Activated CD8-positive, alpha-beta T cell treated with anti-CD3 and anti-CD28 coated beads, Interleukin-2, amount 10 ng/mL, durations not matched to agents 7 days and 5 days (primary cell): ENCODE results near the gene TMEM253. TPM values are rescaled to one million over a fixed set of nuclear protein-coding genes. Genes with fewer than 3 reads are reported as not detected.

ENCODE experiments used
- ATAC-seq: fragments of 150-1000 bp; cut with Tn5 transposase; one replicate; pipeline ENCODE4 v1.10.0; 2021; ENCODE audit warnings: moderate library complexity
- CTCF ChIA-PET: fragments of 350-600 bp; sonication (Branson Sonifier 250); formaldehyde crosslinking; loops from one replicate; lab custom pipeline; 2021; ENCODE audit warnings: antibody characterized with exemption; lab: Charles Lee
- POLR2A ChIA-PET: fragments of 350-600 bp; sonication (Branson Sonifier 250); formaldehyde crosslinking; loops from one replicate; lab custom pipeline; 2021; ENCODE audit warnings: antibody characterized with exemption; lab: Charles Lee
- DNase-seq: peaks from one replicate; pipeline ENCODE4 v3.0.0-alpha.2; 2020
- H3K27ac Mint-ChIP-seq: one replicate; pipeline ENCODE4 v1.8.0; 2021; ENCODE audit warnings: mild to moderate bottlenecking, mixed read lengths
- H3K27me3 Mint-ChIP-seq: one replicate; pipeline ENCODE4 v1.8.0; 2021; ENCODE audit warnings: low read depth, mixed read lengths
- H3K36me3 Mint-ChIP-seq: one replicate; pipeline ENCODE4 v1.8.0; 2021; ENCODE audit warnings: low read depth, mixed read lengths
- H3K4me1 Mint-ChIP-seq: one replicate; pipeline ENCODE4 v1.8.0; 2021; ENCODE audit warnings: low read depth, mixed read lengths
- H3K4me3 Mint-ChIP-seq: one replicate; pipeline ENCODE4 v1.8.0; 2021; ENCODE audit warnings: mild to moderate bottlenecking, mixed read lengths
- H3K9me3 Mint-ChIP-seq: one replicate; pipeline ENCODE4 v1.8.0; 2022; ENCODE audit warnings: mixed read lengths; ENCODE audit not compliant: insufficient read depth
- total RNA-seq, 2 experiments: library from RNA; stranded (reverse); gene quantifications; one replicate each; pipeline ENCODE4 v1.2.3, GENCODE V29; 2021

TMEM253 gene
- total RNA-seq, 2 experiments from 2014 or later: not detected

DNA sequence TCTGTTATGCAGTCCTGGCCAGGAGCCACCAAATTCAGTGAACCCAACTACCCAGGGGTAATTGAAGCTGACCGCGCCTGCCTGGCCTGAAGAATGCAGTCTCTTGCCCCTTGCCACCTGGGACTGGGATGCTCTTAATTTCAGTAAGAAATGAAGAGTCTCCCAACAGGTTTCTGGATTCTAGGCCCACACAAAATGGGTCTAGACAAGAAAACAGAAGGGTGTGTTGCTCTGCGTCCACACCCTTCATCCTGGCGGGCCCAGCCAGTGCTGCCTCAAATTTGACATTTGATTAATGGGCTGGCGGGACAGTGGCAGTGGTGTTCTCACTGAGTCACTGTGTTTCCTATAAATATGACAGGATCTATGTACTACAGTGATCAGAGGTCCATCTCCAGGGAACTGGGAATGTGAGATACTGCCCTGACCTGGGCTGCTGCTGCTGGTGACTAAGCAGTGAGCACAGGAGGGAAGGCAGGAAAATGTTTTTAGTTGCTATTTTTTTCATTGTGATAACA is 6.5 kb downstream of the TMEM253 start:
- ChIA-PET CTCF (interaction anchor here (8.5 to 10.7 kb wide), 2 partner anchors 13 to 95 kb away, joined by 193 to 225 read pairs; no protein-coding TSS in a partner anchor), POLR2A (no interaction called here)

DNA sequence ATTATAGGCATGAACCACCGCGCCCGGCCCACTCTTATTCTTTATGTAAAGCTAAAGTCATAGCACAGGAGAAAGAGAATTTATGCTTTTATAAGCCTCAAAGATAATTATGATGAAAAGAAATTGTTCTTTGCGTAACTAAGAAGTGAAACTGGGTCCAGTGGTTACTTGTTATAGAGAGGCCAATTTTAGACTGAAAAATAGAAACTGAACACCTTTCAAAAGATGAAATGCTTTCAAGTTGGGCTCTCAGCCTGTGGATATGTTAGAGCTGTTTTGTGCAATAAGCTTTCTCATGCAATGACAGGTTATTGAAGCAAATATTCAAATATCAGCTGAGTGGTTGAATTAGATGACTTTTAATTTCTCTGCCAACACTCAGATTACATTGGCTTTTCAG is 7.9 kb downstream of the TMEM253 start:
- H3K9me3 Mint-ChIP-seq: no peaks in the 10 kb centered on the region
- no peaks in the 10 kb centered on the region for H3K36me3 Mint-ChIP-seq
- DNase-seq (no peak), ATAC-seq (no peak)
- ChIA-PET CTCF (interaction anchor here (1.5 to 10.7 kb wide), 6 partner anchors 9 to 94 kb away, joined by 6 to 225 read pairs (median 10); no protein-coding TSS in a partner anchor), POLR2A (interaction anchor here (1.4 kb wide), 1 partner anchor 19 kb away, joined by 4 read pairs; no protein-coding TSS in a partner anchor)
- peaks cover 15% of the 10 kb centered on the region for H3K4me1 Mint-ChIP-seq
- peaks cover 3% of the 10 kb centered on the region for H3K27me3 Mint-ChIP-seq
- no peak overlapping the region for H3K27ac Mint-ChIP-seq
- H3K4me3 Mint-ChIP-seq: no peak overlapping the region

More for the DNA sequence above, 6.5 kb downstream of the TMEM253 start:
- DNase-seq (no peak), ATAC-seq (no peak)
- H3K27me3 Mint-ChIP-seq: peaks cover 3% of the 10 kb centered on the region
- no peaks in the 10 kb centered on the region for H3K36me3 Mint-ChIP-seq
- no peaks in the 10 kb centered on the region for H3K9me3 Mint-ChIP-seq
- H3K27ac Mint-ChIP-seq: no peak overlapping the region
- peaks cover 27% of the 10 kb centered on the region for H3K4me1 Mint-ChIP-seq
- no peak overlapping the region for H3K4me3 Mint-ChIP-seq

DNA sequence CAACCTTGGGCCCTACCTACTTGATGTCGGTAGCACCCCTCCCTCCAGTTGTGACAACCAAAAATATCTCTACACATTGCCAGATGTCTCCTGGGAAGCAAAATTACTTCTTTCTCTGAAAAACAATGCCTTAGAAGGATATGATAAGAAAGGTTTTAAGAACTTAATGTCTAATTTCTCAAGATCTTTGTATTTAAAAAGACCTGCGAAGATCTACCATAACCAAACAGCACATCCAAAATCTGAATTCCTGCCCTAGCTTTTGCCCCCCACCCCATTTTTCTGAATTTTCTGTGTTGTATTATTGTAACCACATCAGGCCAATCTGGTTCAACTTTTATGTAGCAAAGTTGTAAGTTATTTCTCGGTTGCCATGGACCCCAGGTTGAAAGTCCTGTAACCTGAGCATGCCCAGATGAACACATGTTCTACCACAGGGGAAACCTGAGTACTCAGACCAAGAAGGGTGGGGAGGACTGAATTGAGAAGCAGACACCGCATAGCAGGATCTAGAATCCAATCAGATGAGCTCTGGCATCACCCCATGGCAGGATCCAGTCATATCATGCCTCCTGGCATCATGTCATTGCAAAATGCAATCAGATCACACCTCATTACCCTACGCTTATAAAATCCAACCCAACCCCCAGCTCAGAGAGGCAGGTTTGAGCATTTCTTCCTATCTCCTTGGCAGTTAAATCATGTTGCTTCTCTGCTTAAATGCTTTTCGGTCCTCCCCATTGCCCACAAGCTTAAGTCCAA is 8.7 kb downstream of the TMEM253 start:
- CTCF ChIA-PET: interaction anchor here (1.3 to 10.7 kb wide), 6 partner anchors 10 to 95 kb away, joined by 4 to 225 read pairs (median 10); no protein-coding TSS in a partner anchor
- H3K4me3 Mint-ChIP-seq: no peak overlapping the region
- no peak overlapping the region for H3K27ac Mint-ChIP-seq

DNA sequence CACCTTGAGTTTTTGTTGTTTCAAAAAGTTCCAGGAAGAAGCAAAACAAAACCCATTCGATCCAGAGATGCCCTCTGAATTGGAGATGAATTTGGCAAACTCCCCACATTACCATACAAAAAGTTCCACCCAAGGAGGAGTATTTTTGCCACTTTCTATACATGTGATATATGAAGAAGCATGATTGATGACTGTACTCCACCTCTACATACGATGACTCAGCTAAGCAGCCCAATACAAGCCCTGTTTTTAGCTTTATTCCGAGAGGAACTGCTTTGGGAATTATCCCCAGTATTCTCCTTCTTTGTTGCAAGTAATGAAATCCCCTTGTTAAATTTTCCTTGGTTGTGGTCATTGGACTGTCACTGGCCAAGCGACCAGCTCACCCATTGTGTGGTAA is 11.4 kb downstream of the TMEM253 start:
- no peaks in the 10 kb centered on the region for H3K9me3 Mint-ChIP-seq
- no peak for ATAC-seq

More for the DNA sequence above, 8.7 kb downstream of the TMEM253 start:
- no peaks in the 10 kb centered on the region for H3K9me3 Mint-ChIP-seq
- DNase-seq (no peak), ATAC-seq (no peak)
- peaks cover 3% of the 10 kb centered on the region for H3K27me3 Mint-ChIP-seq
- H3K4me1 Mint-ChIP-seq: peaks cover 14% of the 10 kb centered on the region
- POLR2A ChIA-PET: interaction anchor here (1.4 kb wide), 1 partner anchor 20 kb away, joined by 4 read pairs; no protein-coding TSS in a partner anchor
- H3K36me3 Mint-ChIP-seq: no peaks in the 10 kb centered on the region

DNA sequence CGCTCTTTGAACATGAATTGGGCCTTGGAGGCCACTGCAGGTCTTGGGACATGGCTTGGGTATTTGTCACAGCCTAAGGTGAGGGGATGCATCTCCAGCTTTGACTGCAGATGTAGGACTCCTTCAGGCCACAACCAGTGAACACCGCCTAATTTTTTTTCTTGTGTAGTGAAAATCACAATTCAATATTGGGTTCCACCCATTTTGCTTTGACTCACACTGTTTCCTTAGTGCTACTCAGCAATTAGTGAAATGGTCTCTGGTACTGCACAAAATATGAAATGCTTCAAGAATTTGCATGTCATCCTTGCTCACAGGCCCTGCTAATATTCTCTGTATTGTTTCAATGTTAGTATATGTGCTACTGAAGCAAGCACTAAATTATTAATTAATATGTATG is 12.5 kb downstream of the TMEM253 start:
- ATAC-seq (no peak), DNase-seq (no peak)
- Mint-ChIP-seq H3K4me3 (no peak overlapping the region), H3K27ac (no peak overlapping the region), H3K9me3 (no peaks in the 10 kb centered on the region), H3K27me3 (peaks cover 3% of the 10 kb centered on the region), H3K4me1 (no peaks in the 10 kb centered on the region), H3K36me3 (no peaks in the 10 kb centered on the region)
- CTCF ChIA-PET: interaction anchor here (2.0 kb wide), 1 partner anchor 9 kb away, joined by 6 read pairs; no protein-coding TSS in a partner anchor
- POLR2A ChIA-PET: no interaction called here

More for the DNA sequence above, 11.4 kb downstream of the TMEM253 start:
- POLR2A ChIA-PET: no interaction called here
- DNase-seq: no peak
- Mint-ChIP-seq H3K4me3 (no peak overlapping the region), H3K36me3 (no peaks in the 10 kb centered on the region), H3K4me1 (no peaks in the 10 kb centered on the region), H3K27ac (no peak overlapping the region), H3K27me3 (peaks cover 3% of the 10 kb centered on the region)
- CTCF ChIA-PET: interaction anchor here (2.0 kb wide), 1 partner anchor 8 kb away, joined by 6 read pairs; no protein-coding TSS in a partner anchor

DNA sequence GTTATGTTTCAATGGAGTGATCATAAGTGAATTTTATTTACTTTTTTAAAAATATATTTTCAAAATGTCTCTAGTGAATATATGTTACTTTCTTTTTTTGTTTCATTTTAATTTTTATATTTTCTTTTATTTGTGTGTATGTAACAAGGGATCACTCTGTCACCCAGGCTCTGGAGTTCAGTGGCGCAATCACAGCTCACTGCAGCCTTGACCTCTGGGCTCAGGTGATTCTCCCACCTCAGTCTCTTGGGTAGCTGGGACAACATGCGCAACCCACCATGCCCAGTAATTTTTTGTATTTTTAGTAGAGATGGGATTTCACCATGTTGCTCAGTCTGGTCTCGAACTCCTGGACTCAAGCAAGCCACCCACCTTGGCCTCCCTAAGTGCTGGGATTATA is 18.1 kb downstream of the TMEM253 start:
- H3K4me1 Mint-ChIP-seq: no peaks in the 10 kb centered on the region
- POLR2A ChIA-PET: no interaction called here
- CTCF ChIA-PET: no interaction called here

DNA sequence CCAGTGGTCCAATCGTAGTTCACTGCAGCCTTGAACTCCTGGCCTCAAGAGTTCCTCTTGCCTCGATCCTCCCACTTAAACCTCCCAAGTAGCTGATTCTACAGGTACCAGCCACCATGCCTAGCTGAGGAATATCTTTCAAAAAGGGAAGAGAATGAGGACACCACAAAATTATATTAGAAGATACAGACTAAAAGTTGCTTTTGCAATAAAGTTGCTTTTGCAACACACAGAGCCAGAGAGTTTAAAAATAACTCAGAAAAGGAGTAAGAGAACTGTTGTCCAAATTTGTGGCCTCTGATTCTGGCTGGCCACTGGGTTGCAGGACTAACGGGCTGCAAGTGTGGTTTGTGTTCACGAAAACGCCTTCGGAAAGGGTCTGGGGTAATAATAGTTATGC is 19.8 kb downstream of the TMEM253 start:
- CTCF ChIA-PET: interaction anchor here (1.3 kb wide), 1 partner anchor 16 kb away, joined by 4 read pairs; no protein-coding TSS in a partner anchor
- Mint-ChIP-seq H3K4me3 (no peak overlapping the region), H3K27ac (no peak overlapping the region), H3K9me3 (peaks cover 6% of the 10 kb centered on the region), H3K4me1 (no peaks in the 10 kb centered on the region), H3K36me3 (no peaks in the 10 kb centered on the region), H3K27me3 (peaks cover 9% of the 10 kb centered on the region)
- no peak for DNase-seq
- ATAC-seq: no peak
- POLR2A ChIA-PET: no interaction called here

More for the DNA sequence above, 18.1 kb downstream of the TMEM253 start:
- Mint-ChIP-seq H3K27me3 (peaks cover 7% of the 10 kb centered on the region), H3K36me3 (no peaks in the 10 kb centered on the region), H3K9me3 (no peaks in the 10 kb centered on the region), H3K4me3 (no peak overlapping the region), H3K27ac (no peak overlapping the region)
- DNase-seq (no peak), ATAC-seq (no peak)

DNA sequence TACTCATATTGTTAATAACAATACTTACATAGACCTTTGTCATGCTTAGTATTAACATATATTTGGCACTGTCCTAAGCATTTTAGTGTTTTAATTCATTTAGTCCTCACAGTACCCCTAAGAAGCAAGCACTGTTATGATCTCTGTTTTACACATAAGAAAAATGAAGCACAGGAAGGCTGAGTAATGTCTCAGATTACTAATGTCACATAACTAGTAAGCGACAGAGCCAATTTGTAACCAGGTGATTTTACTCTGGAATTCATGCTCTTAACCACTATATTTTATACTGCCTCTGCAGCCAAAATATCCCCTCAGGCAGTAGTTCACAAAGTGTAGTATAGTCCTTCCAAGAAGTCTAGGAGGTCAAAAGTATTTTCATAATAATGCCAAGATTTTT is 20.3 kb downstream of the TMEM253 start:
- Mint-ChIP-seq H3K4me1 (no peaks in the 10 kb centered on the region), H3K9me3 (peaks cover 6% of the 10 kb centered on the region), H3K4me3 (no peak overlapping the region), H3K27ac (no peak overlapping the region), H3K36me3 (no peaks in the 10 kb centered on the region), H3K27me3 (peaks cover 10% of the 10 kb centered on the region)
- ATAC-seq: no peak
- no peak for DNase-seq
- CTCF ChIA-PET: interaction anchor here (1.3 kb wide), 1 partner anchor 16 kb away, joined by 4 read pairs; no protein-coding TSS in a partner anchor
- POLR2A ChIA-PET: no interaction called here

DNA sequence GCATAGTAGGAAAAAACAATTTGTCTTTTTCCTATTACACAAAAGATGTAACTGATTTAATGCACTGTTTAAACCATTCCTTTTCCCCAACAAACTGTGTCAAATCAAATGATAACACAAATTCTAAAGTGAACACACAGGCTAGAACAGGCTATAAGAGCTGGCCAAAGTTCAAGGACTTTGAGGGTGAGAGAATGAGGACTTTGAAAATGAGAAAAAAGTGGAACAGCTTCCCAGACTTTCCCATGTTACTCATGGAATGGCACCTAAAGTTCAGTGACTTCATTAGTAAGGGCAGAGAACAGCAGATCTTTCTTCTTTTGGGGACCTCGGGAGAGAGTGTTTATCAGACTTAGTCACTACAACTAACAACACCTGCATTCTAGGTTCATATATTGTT is 22.6 kb downstream of the TMEM253 start:
- no peak overlapping the region for H3K4me3 Mint-ChIP-seq
- H3K9me3 Mint-ChIP-seq: peaks cover 6% of the 10 kb centered on the region
- ATAC-seq (no peak), DNase-seq (no peak)
- H3K27me3 Mint-ChIP-seq: peaks cover 28% of the 10 kb centered on the region
- CTCF ChIA-PET: interaction anchor here (0.9 to 4.2 kb wide), 5 partner anchors 12 to 109 kb away, joined by 3 to 18 read pairs (median 4); no protein-coding TSS in a partner anchor
- POLR2A ChIA-PET: interaction anchor here (0.6 kb wide), 1 partner anchor 523 kb away, joined by 3 read pairs; no protein-coding TSS in a partner anchor
- H3K4me1 Mint-ChIP-seq: no peaks in the 10 kb centered on the region
- no peaks in the 10 kb centered on the region for H3K36me3 Mint-ChIP-seq
- no peak overlapping the region for H3K27ac Mint-ChIP-seq

DNA sequence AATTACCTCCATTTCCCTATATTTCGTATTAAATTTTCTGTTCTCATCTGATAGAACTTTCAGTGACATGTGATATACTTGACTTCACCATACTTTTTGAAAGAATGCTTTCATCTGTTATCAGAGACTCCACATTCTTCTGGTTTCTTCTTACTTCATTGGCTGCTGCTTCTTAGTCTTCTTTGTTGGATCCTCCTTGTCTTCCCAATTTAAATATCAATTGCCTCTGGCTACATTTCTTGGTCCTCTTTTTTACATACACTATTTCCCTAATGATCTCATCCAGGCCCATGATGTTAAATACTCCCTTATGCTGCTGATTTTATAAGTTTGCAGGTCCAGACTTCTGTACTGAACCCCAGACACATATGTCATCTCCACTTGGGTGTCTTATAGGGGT is 33.0 kb downstream of the TMEM253 start:
- no peak overlapping the region for H3K4me3 Mint-ChIP-seq

DNA sequence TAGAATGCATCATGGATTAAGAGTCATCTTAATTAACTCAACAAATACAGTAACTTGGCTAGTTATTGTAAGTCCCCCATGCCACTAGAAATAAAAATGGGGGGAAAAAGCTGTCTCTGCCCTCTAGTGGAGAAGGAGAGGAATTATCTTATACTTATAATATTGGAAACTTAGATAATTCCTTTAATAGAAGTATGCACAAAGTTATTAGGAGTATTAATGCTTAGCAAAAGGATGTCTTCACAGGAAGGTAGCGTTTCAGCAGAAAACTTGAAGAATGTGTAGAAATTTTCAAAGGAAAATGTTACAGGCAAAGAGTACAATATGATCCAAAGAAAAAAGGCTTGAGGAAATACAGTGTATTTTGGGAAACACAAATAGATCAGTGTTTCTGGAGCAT is 35.2 kb downstream of the TMEM253 start:
- peaks cover 13% of the 10 kb centered on the region for H3K27me3 Mint-ChIP-seq
- ATAC-seq (no peak), DNase-seq (no peak)
- CTCF ChIA-PET: interaction anchor here (0.8 to 2.0 kb wide), 8 partner anchors 9 to 121 kb away, joined by 3 to 7 read pairs (median 3); no protein-coding TSS in a partner anchor
- H3K27ac Mint-ChIP-seq: no peak overlapping the region
- no peaks in the 10 kb centered on the region for H3K9me3 Mint-ChIP-seq
- H3K36me3 Mint-ChIP-seq: no peaks in the 10 kb centered on the region
- no peaks in the 10 kb centered on the region for H3K4me1 Mint-ChIP-seq
- POLR2A ChIA-PET: interaction anchor here (0.6 kb wide), 1 partner anchor 290 kb away, joined by 3 read pairs; no protein-coding TSS in a partner anchor
- H3K4me3 Mint-ChIP-seq: no peak overlapping the region

More for the DNA sequence above, 33.0 kb downstream of the TMEM253 start:
- DNase-seq: no peak
- no peak for ATAC-seq
- POLR2A ChIA-PET: no interaction called here
- peaks cover 16% of the 10 kb centered on the region for H3K27me3 Mint-ChIP-seq
- no peaks in the 10 kb centered on the region for H3K4me1 Mint-ChIP-seq
- H3K36me3 Mint-ChIP-seq: no peaks in the 10 kb centered on the region
- H3K9me3 Mint-ChIP-seq: no peaks in the 10 kb centered on the region
- H3K27ac Mint-ChIP-seq: no peak overlapping the region
- CTCF ChIA-PET: no interaction called here
